Measurements from ENCODE around the gene WWOX. TPM values are rescaled to one million over a fixed set of nuclear protein-coding genes. Genes with fewer than 3 reads are reported as not detected.

WWOX gene
- total and polyA plus RNA-seq, 2 of the 13 experiments (the other 11 are each of a cell fraction or from before 2014, with no cell fraction given) = 9.1 to 37.4 TPM

GRCh38 chr16:78292844-78293380 is 193.5 kb downstream of the WWOX start (continued):
- no peak for TF ChIP-seq NR2F1 (CRISPR knock-in tag; IDR thresholded peaks at IDR 0.05)
- TF ChIP-seq ZNF615 (CRISPR knock-in tag; IDR thresholded peaks at IDR 0.05; ENCODE audit: borderline replicate concordance) = no peak
- peak; percentile 65; the same call in 1 of the 2 replicates for TF ChIP-seq ZNF335 (CRISPR knock-in tag; IDR thresholded peaks at IDR 0.05)
- no peak for TF ChIP-seq ARNT (IDR thresholded peaks at IDR 0.05)
- no peak for TF ChIP-seq KLF15 (CRISPR knock-in tag; IDR thresholded peaks at IDR 0.05; ENCODE audit: borderline replicate concordance)
- TF ChIP-seq ELF1 (CRISPR knock-in tag; IDR thresholded peaks at IDR 0.05) = no peak
- TF ChIP-seq SMAD9 (CRISPR knock-in tag; IDR thresholded peaks at IDR 0.05) = no peak
- TF ChIP-seq HNF1B (CRISPR knock-in tag; IDR thresholded peaks at IDR 0.05) = no peak
- TF ChIP-seq MED13 (CRISPR knock-in tag; IDR thresholded peaks at IDR 0.05) = no peak

GRCh38 chr16:78294538-78295225 is 195.2 kb downstream of the WWOX start:
- in situ Hi-C loops (cut with HindIII; ENCODE audit: extremely low pct_ligation_motif_present, low pct_unique_long_range_greater_than_20kb) (no loop called here), intact Hi-C loops (cut with micrococcal nuclease; ENCODE audit: unreplicated experiment) (no loop called here)
- no peak overlapping the region for H3K9ac ChIP-seq (ENCODE audit: insufficient read depth, low read depth, low read length)
- WGBS (ENCODE audit: low lambda C conversion rate) = 96% methylated on average over 4 of the region's 4 CpGs
- no peaks in the 10 kb centered on the region for H3K9me3 ChIP-seq (ENCODE audit: low read length)
- peaks cover 90% of the 10 kb centered on the region for H3K4me1 ChIP-seq (ENCODE audit: insufficient read depth, low read length)
- POLR2A ChIA-PET = interaction anchor here (2.0 kb wide), 1 partner anchor 10 kb away, joined by 12 read pairs; no protein-coding TSS in a partner anchor
- H3K79me2 ChIP-seq (ENCODE audit: insufficient read depth, low read length) = no peaks in the 10 kb centered on the region
- no peaks in the 10 kb centered on the region for H3K36me3 ChIP-seq (replicated peaks in 1 of 2; ENCODE audit: control insufficient read depth in 1 of 2, insufficient read depth in 2 of 2, low read length in 2 of 2)
- no peak overlapping the region for H3K4me2 ChIP-seq (ENCODE audit: low read depth, low read length)
- CTCF ChIA-PET (ENCODE audit: low intra/inter-chr PET ratio, low total read pairs) = no interaction called here
- no peak for DNase-seq (ENCODE audit: low spot score)
- no peaks in the 10 kb centered on the region for H4K20me1 ChIP-seq (ENCODE audit: insufficient read depth, low read length)
- H3K27ac ChIP-seq (ENCODE audit: extremely low read length, insufficient read depth, low read length) = no peak overlapping the region
- BruUV-seq (replicated peaks) = no TSS peak
- ATAC-seq = no peak
- no peak overlapping the region for H2AFZ ChIP-seq (ENCODE audit: low read length)
- no peaks in the 10 kb centered on the region for H3K27me3 ChIP-seq (ENCODE audit: control insufficient read depth in 1 of 2, insufficient read depth in 2 of 2, low read length in 2 of 2)
- no peak for FAIRE-seq
- no peak overlapping the region for H3K4me3 ChIP-seq (replicated peaks in 1 of 3; ENCODE audit: insufficient read depth in 1 of 3, low read depth in 2 of 3, low read length in 3 of 3)
- TF ChIP-seq DZIP1 (CRISPR knock-in tag; IDR thresholded peaks at IDR 0.05) (no peak), ETV5 (CRISPR knock-in tag; IDR thresholded peaks at IDR 0.05; ENCODE audit: borderline replicate concordance) (no peak), PTBP1 (IDR thresholded peaks at IDR 0.05; ENCODE audit: low read depth, low read length, poor library complexity, severe bottlenecking) (no peak), SALL1 (CRISPR knock-in tag; IDR thresholded peaks at IDR 0.05) (no peak), JARID2 (CRISPR knock-in tag; IDR thresholded peaks at IDR 0.05; ENCODE audit: insufficient replicate concordance) (no peak), IRF1 (CRISPR knock-in tag; IDR thresholded peaks at IDR 0.05; ENCODE audit: low read depth) (no peak), ZNF367 (CRISPR knock-in tag; IDR thresholded peaks at IDR 0.05; ENCODE audit: borderline replicate concordance) (no peak), ZNF775 (CRISPR knock-in tag; IDR thresholded peaks at IDR 0.05; ENCODE audit: borderline replicate concordance) (no peak), PLRG1 (conservative IDR thresholded peaks at IDR 0.05) (no peak), CAMTA2 (CRISPR knock-in tag; IDR thresholded peaks at IDR 0.05; ENCODE audit: borderline replicate concordance) (no peak)
